Panc1 (cell line): Measurements from ENCODE around the gene SLC13A5.

ENCODE experiments used
- CTCF ChIP-seq: fragments of 450-650 bp; IDR thresholded peaks from 2 replicates; pipeline ENCODE4 v1.5.1; 2017; ENCODE audit warnings: mild to moderate bottlenecking
- POLR2AphosphoS5 ChIP-seq: IDR thresholded peaks from 2 replicates; pipeline ENCODE4 v1.6.1; 2012; ENCODE audit warnings: mild to moderate bottlenecking, low read depth, low read length, moderate library complexity
- SIN3A ChIP-seq: IDR thresholded peaks from 2 replicates; pipeline ENCODE4 v1.6.1; 2012; ENCODE audit warnings: low read depth, mild to moderate bottlenecking, low read length, moderate library complexity, borderline replicate concordance; ENCODE audit not compliant: insufficient read depth
- TCF7L2 ChIP-seq: IDR thresholded peaks from 2 replicates; pipeline ENCODE4 v1.6.1; 2011; ENCODE audit warnings: mild to moderate bottlenecking, low read depth, low read length, inconsistent platforms

DNA sequence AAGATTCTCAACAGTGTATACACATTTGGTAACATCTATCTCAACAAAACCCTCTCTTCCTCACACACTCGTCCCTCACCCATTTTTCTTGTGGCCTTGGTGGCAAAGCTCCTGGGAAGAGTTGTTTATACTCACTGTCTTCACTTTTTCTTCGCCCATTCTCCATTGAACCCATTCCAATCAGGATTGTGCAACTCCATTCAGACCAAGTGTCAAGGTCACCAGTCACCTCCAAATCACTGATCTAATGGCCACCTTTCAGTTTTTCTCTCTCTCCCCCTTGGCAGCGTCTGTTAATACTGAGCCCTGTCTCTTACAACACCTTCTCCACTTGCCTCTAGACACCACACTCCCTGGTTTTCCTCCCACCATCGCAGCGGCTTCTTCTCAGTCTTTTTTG is 8.6 kb upstream of the SLC13A5 start:
- TF ChIP-seq POLR2AphosphoS5 (no peak), TCF7L2 (no peak), CTCF (no peak), SIN3A (no peak)
